HG03196 (cell line): ENCODE results near the gene SLC66A2.

Experiments
- ATAC-seq: cut with Tn5 transposase; IDR thresholded peaks from one replicate; pipeline ENCODE4 v1.9.1; 2021; ENCODE audit not compliant: unreplicated experiment

The SLC66A2 gene

GRCh38 chr18:79904357-79905147 is 46.9 kb downstream of the SLC66A2 start:
- no peak for ATAC-seq

- no peak for ATAC-seq
These were observed 47.6 kb downstream of the SLC66A2 start for GRCh38 chr18:79903787-79904356.

- no peak for ATAC-seq
These were observed 48.3 kb downstream of the SLC66A2 start for GRCh38 chr18:79903071-79903635.

- ATAC-seq, result no peak
These were observed 48.8 kb downstream of the SLC66A2 start for GRCh38 chr18:79902640-79903039.

- no peak for ATAC-seq
These were observed 49.4 kb downstream of the SLC66A2 start for GRCh38 chr18:79902075-79902474.

GRCh38 chr18:79901665-79902064 is 49.8 kb downstream of the SLC66A2 start:
- no peak for ATAC-seq

GRCh38 chr18:79900610-79901570 is 50.6 kb downstream of the SLC66A2 start:
- no peak for ATAC-seq

- ATAC-seq, result no peak
These were observed 51.6 kb downstream of the SLC66A2 start for GRCh38 chr18:79899609-79900445.

GRCh38 chr18:79898952-79899608 is 52.4 kb downstream of the SLC66A2 start:
- ATAC-seq, result no peak

GRCh38 chr18:79897940-79898625 is 53.4 kb downstream of the SLC66A2 start:
- no peak for ATAC-seq

- ATAC-seq, result no peak
These were observed 54.7 kb downstream of the SLC66A2 start for GRCh38 chr18:79896738-79897137.

GRCh38 chr18:79890674-79891073 is 60.8 kb downstream of the SLC66A2 start:
- no peak for ATAC-seq

- no peak for ATAC-seq
These were observed 61.9 kb downstream of the SLC66A2 start for GRCh38 chr18:79889569-79889968.

- no peak for ATAC-seq
These were observed 63.4 kb downstream of the SLC66A2 start for GRCh38 chr18:79888016-79888415.

- ATAC-seq, result no peak
These were observed 64.1 kb downstream of the SLC66A2 start for GRCh38 chr18:79887181-79888000.

GRCh38 chr18:79884963-79885728 is 66.3 kb downstream of the SLC66A2 start:
- no peak for ATAC-seq

- ATAC-seq, result no peak
These were observed 67.0 kb downstream of the SLC66A2 start for GRCh38 chr18:79884294-79884962.
